22Rv1 (cell line): ENCODE measurements around the gene ENTPD8.

Source experiments
- CTCF ChIP-seq: fragments of 450-650 bp; IDR thresholded peaks from 2 replicates; pipeline ENCODE4 v1.5.1; 2017; ENCODE audit warnings: mild to moderate bottlenecking
- ZFX ChIP-seq: fragments of 450-650 bp; IDR thresholded peaks from 2 replicates; pipeline ENCODE4 v1.6.1; 2017; ENCODE audit warnings: antibody characterized with exemption, borderline replicate concordance

- TF ChIP-seq CTCF: no peak
- no peak for TF ChIP-seq ZFX
Measured at GRCh38 chr9:137398561-137399468, 42.3 kb downstream of the ENTPD8 start.
